ENCODE measurements around the gene HRCT1.
"Not testable (repeated sequence)": the region's sequence is repeated elsewhere in the genome, so short reads cannot be mapped to it uniquely, and the experiment has no call there.

The HRCT1 gene

GRCh38 chr9:35897376-35898099 is 8.5 kb upstream of the HRCT1 start:
- not testable (repeated sequence) for DNase-seq

GRCh38 chr9:35898337-35898736 is 7.7 kb upstream of the HRCT1 start:
- DNase-seq, result no peak

GRCh38 chr9:35899021-35899420 is 7.0 kb upstream of the HRCT1 start:
- DNase-seq, result no peak

GRCh38 chr9:35903049-35903448 is 3.0 kb upstream of the HRCT1 start:
- DNase-seq, result peak; percentile 71

GRCh38 chr9:35904338-35904737 is 1.7 kb upstream of the HRCT1 start:
- DNase-seq, result no peak

GRCh38 chr9:35905051-35905781 is 786 bp upstream of the HRCT1 start:
- no peak for DNase-seq

GRCh38 chr9:35906923-35907699 is 1.1 kb downstream of the HRCT1 start:
- DNase-seq, result no peak

- peak; percentile 7 for DNase-seq
These were observed 1.9 kb downstream of the HRCT1 start for GRCh38 chr9:35907711-35908503.

GRCh38 chr9:35908504-35909125 is 2.6 kb downstream of the HRCT1 start:
- DNase-seq, result no peak

GRCh38 chr9:35909274-35909673 is 3.3 kb downstream of the HRCT1 start, which contains the start of gene SPAAR:
TSS of gene SPAAR (plus strand) at chr9:35909490. CDS start at chr9:35910464, 974 bp downstream.
- no peak for DNase-seq

GRCh38 chr9:35909687-35910612 is 3.9 kb downstream of the HRCT1 start:
- no peak for DNase-seq

GRCh38 chr9:35910613-35911359 is 4.8 kb downstream of the HRCT1 start:
- DNase-seq, result peak; percentile 70

GRCh38 chr9:35911690-35912089 is 5.7 kb downstream of the HRCT1 start:
- no peak for DNase-seq

GRCh38 chr9:35912791-35913400 is 6.9 kb downstream of the HRCT1 start:
- DNase-seq, result no peak

- DNase-seq, result not testable (repeated sequence)
These were observed 7.4 kb downstream of the HRCT1 start for GRCh38 chr9:35913429-35913828.

- peak; percentile 41 for DNase-seq
These were observed 8.4 kb downstream of the HRCT1 start for GRCh38 chr9:35914301-35914807.

- no peak for DNase-seq
These were observed 9.8 kb downstream of the HRCT1 start for GRCh38 chr9:35915681-35916294.

- DNase-seq, result no peak
These were observed 11.3 kb downstream of the HRCT1 start for GRCh38 chr9:35917261-35917660.

GRCh38 chr9:35918780-35919179 is 12.8 kb downstream of the HRCT1 start:
- DNase-seq, result no peak

Data from CD4-positive, alpha-beta T cell treated with Interleukin-17A for 1 hour (primary cell).